ENCODE data around the gene SLIT3. TPM values are rescaled to one million over a fixed set of nuclear protein-coding genes. Genes with fewer than 3 reads are reported as not detected.

Gene SLIT3
- total RNA-seq, 2 experiments from 2014 or later, result not detected

GRCh38 chr5:168820874-168821273, 480.1 kb downstream of the SLIT3 start:
- no peak for TF ChIP-seq CTCF (IDR thresholded peaks at IDR 0.05)
- H3K4me1 Mint-ChIP-seq (ENCODE audit: low read depth), result no peaks in the 10 kb centered on the region
- Histone ChIP-seq H3K27me3 (ENCODE audit: control insufficient read depth in 1 of 2, insufficient read depth in 2 of 2, low read length in 2 of 2) (no peaks in the 10 kb centered on the region), H3K4me1 (ENCODE audit: insufficient read depth, low read length) (no peaks in the 10 kb centered on the region), H3K27ac (ENCODE audit: low read depth in 1 of 2, low read length in 2 of 2) (no peak overlapping the region), H3K4me3 (ENCODE audit: low read length) (no peak overlapping the region), H3K9me3 (ENCODE audit: control insufficient read depth in 1 of 2, insufficient read depth in 1 of 2, low read length in 2 of 2) (no peaks in the 10 kb centered on the region), H3K36me3 (ENCODE audit: insufficient read depth, low read length) (no peaks in the 10 kb centered on the region)
- intact Hi-C loops (cut with DNase I, micrococcal nuclease), result no loop called here
- no peak overlapping the region for H3K27ac Mint-ChIP-seq
- no peak overlapping the region for H3K4me3 Mint-ChIP-seq
- H3K36me3 Mint-ChIP-seq (ENCODE audit: low read depth), result no peaks in the 10 kb centered on the region
- H3K27me3 Mint-ChIP-seq, result no peaks in the 10 kb centered on the region
- no peak for DNase-seq
- H3K9me3 Mint-ChIP-seq, result no peaks in the 10 kb centered on the region
- no peak for ATAC-seq (ENCODE audit: poor library complexity)
- ChIA-PET POLR2A (no interaction called here), CTCF (no interaction called here)

DNA sequence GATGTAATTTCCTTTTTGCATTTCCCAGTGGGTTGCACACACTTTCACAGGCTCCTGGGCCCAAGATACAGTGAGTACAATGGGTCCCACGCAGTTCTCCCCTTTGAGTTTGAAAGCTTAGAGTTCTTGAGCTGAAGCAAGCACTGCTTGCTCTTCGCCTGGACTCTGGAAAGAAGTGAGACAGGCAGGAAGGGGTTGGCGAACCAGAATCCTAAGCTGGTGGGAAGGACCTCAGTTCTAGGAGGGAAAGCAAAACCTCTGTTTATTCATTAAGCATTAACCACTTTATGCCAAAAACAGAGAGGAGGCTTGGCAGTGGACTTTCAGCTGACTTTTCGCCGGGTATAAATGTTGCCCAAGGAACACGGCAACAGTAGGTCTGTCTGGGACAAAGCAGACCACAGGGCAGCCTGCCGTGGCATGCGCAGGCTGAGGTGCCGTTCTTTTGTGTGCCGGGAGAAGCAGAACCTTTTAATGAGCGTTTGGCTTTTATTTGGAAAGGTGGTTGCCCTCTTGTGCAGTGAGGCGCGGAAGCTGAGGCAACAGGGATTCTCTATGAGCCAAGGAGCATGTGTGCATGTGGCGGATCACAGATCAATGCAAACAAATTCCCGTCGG, 481.8 kb downstream of the SLIT3 start:
- CTCF ChIA-PET, result no interaction called here
- no peaks in the 10 kb centered on the region for H3K27me3 Mint-ChIP-seq
- POLR2A ChIA-PET, result no interaction called here
- Histone ChIP-seq H3K36me3 (ENCODE audit: insufficient read depth, low read length) (no peaks in the 10 kb centered on the region), H3K27me3 (ENCODE audit: control insufficient read depth in 1 of 2, insufficient read depth in 2 of 2, low read length in 2 of 2) (no peaks in the 10 kb centered on the region), H3K4me1 (ENCODE audit: insufficient read depth, low read length) (no peaks in the 10 kb centered on the region), H3K9me3 (ENCODE audit: control insufficient read depth in 1 of 2, insufficient read depth in 1 of 2, low read length in 2 of 2) (no peaks in the 10 kb centered on the region), H3K27ac (ENCODE audit: low read depth in 1 of 2, low read length in 2 of 2) (no peak overlapping the region), H3K4me3 (ENCODE audit: low read length) (no peak overlapping the region)
- no peaks in the 10 kb centered on the region for H3K36me3 Mint-ChIP-seq (ENCODE audit: low read depth)
- no peaks in the 10 kb centered on the region for H3K9me3 Mint-ChIP-seq
- ATAC-seq (ENCODE audit: poor library complexity) (no peak), DNase-seq (no peak)
- no peaks in the 10 kb centered on the region for H3K4me1 Mint-ChIP-seq (ENCODE audit: low read depth)
- H3K4me3 Mint-ChIP-seq, result no peak overlapping the region
- TF ChIP-seq CTCF (IDR thresholded peaks at IDR 0.05), result no peak
- intact Hi-C loops (cut with DNase I, micrococcal nuclease), result no loop called here
- no peak overlapping the region for H3K27ac Mint-ChIP-seq

DNA sequence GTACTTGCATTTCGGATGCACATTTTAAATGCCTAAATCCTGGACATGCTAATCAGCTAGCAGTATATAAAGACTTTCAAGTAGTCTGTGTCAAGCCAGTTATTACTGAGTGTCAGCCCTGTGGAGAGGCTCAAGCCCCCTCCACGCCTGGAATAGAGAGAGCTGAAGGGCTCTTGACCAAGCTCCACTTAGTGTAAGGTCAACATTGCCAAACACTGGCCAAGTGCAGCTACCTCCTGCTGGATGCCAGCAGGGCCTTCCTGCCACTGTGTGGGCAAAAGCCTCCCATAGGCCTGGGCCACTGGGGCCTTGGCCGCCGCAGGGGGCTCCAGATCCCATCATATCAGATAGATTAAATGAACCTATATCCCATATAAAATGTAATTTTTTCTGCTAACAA, 482.4 kb downstream of the SLIT3 start:
- intact Hi-C loops (cut with DNase I, micrococcal nuclease), result no loop called here
- H3K27ac Mint-ChIP-seq, result no peak overlapping the region
- Histone ChIP-seq H3K9me3 (ENCODE audit: control insufficient read depth in 1 of 2, insufficient read depth in 1 of 2, low read length in 2 of 2) (no peaks in the 10 kb centered on the region), H3K36me3 (ENCODE audit: insufficient read depth, low read length) (no peaks in the 10 kb centered on the region), H3K27ac (ENCODE audit: low read depth in 1 of 2, low read length in 2 of 2) (no peak overlapping the region), H3K27me3 (ENCODE audit: control insufficient read depth in 1 of 2, insufficient read depth in 2 of 2, low read length in 2 of 2) (no peaks in the 10 kb centered on the region), H3K4me1 (ENCODE audit: insufficient read depth, low read length) (no peaks in the 10 kb centered on the region), H3K4me3 (ENCODE audit: low read length) (no peak overlapping the region)
- H3K36me3 Mint-ChIP-seq (ENCODE audit: low read depth), result no peaks in the 10 kb centered on the region
- TF ChIP-seq CTCF (IDR thresholded peaks at IDR 0.05), result no peak
- no peaks in the 10 kb centered on the region for H3K9me3 Mint-ChIP-seq
- H3K27me3 Mint-ChIP-seq, result no peaks in the 10 kb centered on the region
- no peaks in the 10 kb centered on the region for H3K4me1 Mint-ChIP-seq (ENCODE audit: low read depth)
- DNase-seq (no peak), ATAC-seq (ENCODE audit: poor library complexity) (no peak)
- no peak overlapping the region for H3K4me3 Mint-ChIP-seq
- ChIA-PET POLR2A (no interaction called here), CTCF (no interaction called here)
